HL-60/S4 treated with retinoic acid at 250 ng/mL for 4 days and 3 days (cell line): ENCODE data around the gene PDE11A.

Source experiments
- in situ Hi-C: fragments of 300-500 bp; cut with MboI; formaldehyde crosslinking; loops from 2 replicates; pipeline ENCODE4 v1.7.0; 2022; ENCODE audit warnings: low sequenced_read_pairs

Gene PDE11A

DNA sequence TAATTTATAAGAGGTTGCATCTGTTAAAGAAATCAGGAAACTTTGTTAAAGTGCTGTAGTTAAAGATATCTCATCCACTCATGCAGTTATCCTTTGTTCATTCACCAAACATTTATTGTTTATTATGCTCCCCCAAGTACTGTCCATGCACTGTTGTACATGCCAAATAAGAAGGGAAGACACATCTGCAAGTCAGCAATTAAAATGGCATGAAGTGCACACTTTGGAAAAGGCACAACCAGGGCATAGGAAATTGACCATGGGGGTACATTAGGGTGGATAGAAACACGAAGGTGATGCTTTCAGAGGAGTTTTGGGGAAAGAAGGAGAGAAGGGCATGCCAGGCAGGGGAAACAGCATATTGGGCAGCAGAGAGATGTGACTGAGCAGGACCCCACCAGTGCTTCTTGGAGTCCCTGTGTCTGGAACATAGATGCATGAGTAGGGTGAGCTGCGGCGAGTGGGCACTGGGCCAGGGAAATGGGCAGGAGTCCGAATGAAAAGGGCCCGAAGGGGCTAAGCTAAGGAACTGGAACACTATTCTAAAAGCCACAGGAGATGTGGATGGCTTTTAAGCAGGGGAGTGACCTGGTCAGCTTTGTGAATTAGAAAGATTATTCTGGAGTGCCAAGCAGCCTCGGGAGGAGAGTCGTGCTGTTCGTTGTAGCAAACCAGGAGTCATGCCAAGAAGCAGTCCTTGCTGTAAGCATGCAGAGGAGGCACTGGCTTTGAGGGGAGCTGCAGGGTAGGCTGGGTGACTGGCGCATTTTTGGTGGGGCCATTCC lies 363.7 kb downstream of the PDE11A start:
- in situ Hi-C loops: no loop called here

DNA sequence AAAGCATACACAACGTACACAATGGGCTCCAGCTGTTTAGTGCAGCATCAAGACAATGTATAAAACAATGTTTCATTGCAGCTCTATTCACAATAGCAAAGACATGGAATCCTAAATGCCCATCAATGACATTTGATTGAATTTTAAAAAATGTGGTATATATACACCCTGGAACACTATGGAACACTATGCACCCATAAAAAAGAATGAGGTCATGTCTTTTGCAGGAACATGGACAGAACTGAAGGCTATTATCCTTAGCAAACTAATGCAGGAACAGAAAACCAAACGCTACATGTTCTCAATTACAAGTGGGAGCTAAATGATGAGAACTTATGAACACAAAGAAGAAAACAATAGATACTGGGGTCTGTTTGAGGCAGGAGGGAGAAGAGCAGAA lies 364.5 kb downstream of the PDE11A start:
- in situ Hi-C loops: no loop called here

DNA sequence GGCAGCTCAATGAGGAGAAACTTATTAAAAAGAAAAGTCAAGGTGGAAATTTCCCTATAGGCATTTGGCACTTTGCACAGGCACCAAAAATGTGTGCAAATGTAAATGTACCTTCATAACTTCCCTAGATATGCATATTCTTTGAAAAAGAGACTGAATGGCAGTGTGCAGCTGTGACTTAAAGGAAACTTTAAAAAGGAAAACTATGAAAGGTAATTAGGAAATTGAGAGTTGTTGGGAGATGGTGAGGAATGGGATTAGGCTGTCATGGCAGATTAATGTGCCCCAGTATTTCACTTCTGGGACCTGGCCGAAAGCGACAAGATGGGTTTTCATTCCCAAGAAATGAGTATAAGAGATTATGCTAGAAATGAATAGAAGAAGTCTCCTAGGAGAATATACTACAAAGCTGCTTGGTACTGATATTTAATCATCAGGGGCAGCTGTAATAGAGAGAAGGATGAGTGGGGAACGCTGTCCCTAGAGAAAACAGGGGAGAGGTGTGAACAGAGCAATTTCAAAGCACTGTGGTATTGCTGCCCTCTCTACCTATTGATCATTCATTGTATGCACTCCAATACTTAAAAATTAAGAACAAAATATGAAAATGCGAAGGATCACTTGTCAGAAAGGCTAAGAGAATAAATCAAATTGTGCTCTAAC lies 366.9 kb downstream of the PDE11A start:
- in situ Hi-C loops: no loop called here

- in situ Hi-C loops: no loop called here
Measured at GRCh38 chr2:177703159-177703558, 369.4 kb downstream of the PDE11A start.

GRCh38 chr2:177698281-177698680 lies 374.3 kb downstream of the PDE11A start:
- in situ Hi-C loops: no loop called here

DNA sequence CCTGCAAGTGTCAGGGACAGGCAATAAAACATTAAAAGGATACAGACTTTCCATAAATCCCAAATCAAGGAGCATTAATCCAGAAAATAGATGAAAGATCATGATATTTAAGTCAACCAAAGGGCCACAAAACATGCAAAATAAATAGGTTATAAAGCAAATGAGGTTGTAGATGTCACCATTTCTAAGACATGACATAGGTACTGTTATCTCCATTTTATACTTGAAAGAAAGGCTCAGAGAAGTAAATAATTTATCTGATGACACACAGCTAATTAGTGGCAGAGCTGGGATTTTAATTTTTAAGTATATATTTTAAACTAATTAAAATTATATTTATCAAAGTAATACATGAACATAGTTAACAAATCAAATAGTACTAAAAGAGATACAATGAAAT lies 378.2 kb downstream of the PDE11A start:
- in situ Hi-C loops: no loop called here

GRCh38 chr2:177693658-177694339 lies 378.8 kb downstream of the PDE11A start:
- in situ Hi-C loops: no loop called here

GRCh38 chr2:177692783-177693269 lies 379.8 kb downstream of the PDE11A start:
- in situ Hi-C loops: no loop called here

- in situ Hi-C loops: no loop called here
Measured at GRCh38 chr2:177692042-177692782, 380.4 kb downstream of the PDE11A start.

DNA sequence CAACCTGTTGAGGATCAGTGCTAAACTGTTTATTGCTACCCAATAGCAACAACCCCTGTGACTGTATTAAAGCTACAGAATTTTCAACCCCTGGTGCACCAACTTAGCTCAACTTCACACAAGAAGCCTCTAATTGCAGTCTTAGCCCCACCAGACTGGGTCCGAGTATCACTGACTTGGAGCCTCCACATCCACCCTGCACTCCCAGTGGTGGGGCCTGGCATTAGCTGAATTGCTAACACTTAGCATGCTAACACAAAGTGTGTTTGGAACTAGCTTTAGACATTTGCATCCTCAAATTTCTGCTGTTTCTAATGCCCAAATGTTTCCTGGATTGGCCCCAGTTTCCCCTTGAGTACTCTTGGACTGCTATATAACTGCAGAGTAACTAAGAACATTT lies 381.4 kb downstream of the PDE11A start:
- in situ Hi-C loops: no loop called here

- in situ Hi-C loops: no loop called here
Measured at GRCh38 chr2:177689623-177690022, 383.0 kb downstream of the PDE11A start.

DNA sequence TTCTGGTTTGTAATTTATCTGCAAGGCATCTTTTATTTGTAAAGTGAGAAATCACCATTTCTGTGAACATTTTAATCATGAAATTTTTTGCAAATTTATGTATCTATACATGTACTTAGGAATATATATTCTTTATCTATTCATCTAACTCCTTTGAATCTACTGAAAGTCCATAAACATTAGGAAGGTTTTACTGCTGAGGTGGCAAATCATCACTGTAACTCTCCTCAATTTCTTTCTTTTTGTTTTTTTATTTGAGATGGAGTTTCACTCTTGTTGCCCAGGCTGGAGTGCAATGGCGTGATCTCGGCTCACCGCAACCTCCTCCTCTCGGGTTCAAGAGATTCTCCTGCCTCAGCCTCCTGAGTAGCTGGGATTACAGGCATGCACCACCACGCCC lies 383.7 kb downstream of the PDE11A start:
- in situ Hi-C loops: no loop called here

DNA sequence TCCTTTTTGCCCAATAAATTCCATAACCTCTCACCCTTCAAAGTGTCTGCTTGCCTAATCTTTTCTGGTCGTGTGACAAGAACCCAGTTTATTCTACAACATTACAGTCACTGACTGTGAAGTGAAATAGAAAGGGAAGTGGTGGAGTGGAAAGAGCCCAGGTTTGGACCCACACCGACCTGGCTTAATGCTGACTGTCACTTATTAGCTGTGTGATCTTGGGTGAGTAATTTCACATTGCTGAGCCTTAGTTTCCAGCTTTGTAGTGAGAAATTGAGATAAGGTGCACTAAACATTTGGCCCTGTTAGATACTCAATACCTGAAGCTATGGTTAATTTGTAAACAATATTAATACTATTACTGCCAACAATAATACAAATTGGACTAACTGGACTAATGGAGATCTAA lies 388.9 kb downstream of the PDE11A start:
- in situ Hi-C loops: no loop called here

GRCh38 chr2:177682836-177683660 lies 389.5 kb downstream of the PDE11A start:
- in situ Hi-C loops: no loop called here

GRCh38 chr2:177682006-177682405 lies 390.6 kb downstream of the PDE11A start:
- in situ Hi-C loops: no loop called here

DNA sequence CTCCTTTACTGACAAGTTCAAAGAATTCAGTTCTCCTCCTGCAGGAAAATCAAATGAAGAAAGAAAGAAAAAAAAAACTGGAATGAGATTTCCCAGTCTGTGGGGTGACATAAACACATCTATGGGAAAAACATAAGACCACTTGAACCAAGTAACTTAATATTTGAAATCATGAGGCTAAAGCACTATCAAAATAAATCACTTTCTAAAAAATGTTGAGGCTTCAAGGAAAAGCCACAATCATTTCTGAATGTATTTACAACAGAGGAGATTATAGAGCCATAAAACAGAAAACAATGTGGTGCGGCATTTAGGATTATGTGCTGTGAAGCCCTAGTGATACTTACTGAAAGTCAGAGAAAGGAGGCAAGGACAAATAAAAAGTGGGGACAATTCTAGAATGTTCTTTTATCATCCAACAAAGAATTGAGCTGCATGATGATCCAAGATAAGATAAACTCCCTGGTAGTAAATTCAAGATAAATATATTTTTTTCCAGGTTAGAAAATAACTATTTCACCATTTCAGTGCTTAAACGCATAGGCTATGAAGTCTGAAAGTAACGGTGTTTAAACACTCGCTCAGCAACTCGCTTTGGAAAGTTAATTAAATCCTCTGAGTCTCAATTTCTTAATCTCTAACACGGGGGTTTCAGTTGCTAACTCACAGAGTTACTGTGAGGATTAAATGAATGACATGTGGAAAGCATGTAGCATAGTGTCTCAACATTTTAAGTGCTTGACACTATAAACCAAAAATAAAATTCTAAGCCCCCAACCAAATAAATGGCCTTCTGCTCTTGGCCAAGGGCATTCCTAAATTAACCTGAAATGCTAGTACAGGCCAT lies 391.5 kb downstream of the PDE11A start:
- in situ Hi-C loops: no loop called here

GRCh38 chr2:177679611-177680605 lies 392.7 kb downstream of the PDE11A start:
- in situ Hi-C loops: no loop called here

GRCh38 chr2:177678939-177679338 lies 393.6 kb downstream of the PDE11A start:
- in situ Hi-C loops: no loop called here
